ENCODE measurements around the gene DMRT3.

DNA sequence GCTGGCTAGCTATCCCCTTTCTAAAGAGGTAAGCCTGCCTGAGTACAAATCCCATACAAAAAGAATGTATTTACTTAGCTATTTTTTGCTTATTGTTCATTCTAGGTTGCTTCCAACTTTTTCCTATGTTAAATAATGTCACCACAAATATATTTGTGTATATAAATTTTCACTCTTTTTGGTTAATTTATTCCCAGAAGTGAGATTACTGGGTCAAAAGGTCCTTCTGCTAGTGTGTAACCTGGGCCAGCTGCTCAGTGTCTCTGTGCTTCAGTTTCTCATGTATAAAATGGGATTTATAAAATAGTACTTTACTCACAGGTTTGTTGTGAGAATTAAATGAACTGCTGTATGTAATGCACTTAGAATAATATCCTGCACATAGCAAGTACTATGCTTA lies 49.8 kb downstream of the DMRT3 start:
- no peak for TF ChIP-seq POLR2A (IDR thresholded peaks at IDR 0.05)
- TF ChIP-seq, protein P1, sequence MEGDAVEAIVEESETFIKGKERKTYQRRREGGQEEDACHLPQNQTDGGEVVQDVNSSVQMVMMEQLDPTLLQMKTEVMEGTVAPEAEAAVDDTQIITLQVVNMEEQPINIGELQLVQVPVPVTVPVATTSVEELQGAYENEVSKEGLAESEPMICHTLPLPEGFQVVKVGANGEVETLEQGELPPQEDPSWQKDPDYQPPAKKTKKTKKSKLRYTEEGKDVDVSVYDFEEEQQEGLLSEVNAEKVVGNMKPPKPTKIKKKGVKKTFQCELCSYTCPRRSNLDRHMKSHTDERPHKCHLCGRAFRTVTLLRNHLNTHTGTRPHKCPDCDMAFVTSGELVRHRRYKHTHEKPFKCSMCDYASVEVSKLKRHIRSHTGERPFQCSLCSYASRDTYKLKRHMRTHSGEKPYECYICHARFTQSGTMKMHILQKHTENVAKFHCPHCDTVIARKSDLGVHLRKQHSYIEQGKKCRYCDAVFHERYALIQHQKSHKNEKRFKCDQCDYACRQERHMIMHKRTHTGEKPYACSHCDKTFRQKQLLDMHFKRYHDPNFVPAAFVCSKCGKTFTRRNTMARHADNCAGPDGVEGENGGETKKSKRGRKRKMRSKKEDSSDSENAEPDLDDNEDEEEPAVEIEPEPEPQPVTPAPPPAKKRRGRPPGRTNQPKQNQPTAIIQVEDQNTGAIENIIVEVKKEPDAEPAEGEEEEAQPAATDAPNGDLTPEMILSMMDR (IDR thresholded peaks at IDR 0.05) = no peak

All from esophagus squamous epithelium (tissue), 4 donors.